ENCODE measurements around the gene SDF2. TPM values are rescaled to one million over a fixed set of nuclear protein-coding genes. Genes with fewer than 3 reads are reported as not detected.

The SDF2 gene
- total and polyA plus RNA-seq, 8 donors: 38.7 to 88.1 (median 44.5) TPM

GRCh38 chr17:28675980-28676379 lies 14.3 kb upstream of the SDF2 start:
- WGBS, 5 donors: 72 to 81% (median 78%) methylated on average over 7 of the region's 7 CpGs
- H3K36me3 ChIP-seq: peaks cover 93 to 100% (median 100%) of the 10 kb centered on the region in 4 donors
- peak in 1 of 2 donors; percentile 50 for DNase-seq

GRCh38 chr17:28675490-28675889 lies 13.8 kb upstream of the SDF2 start:
- peaks cover 92 to 100% (median 100%) of the 10 kb centered on the region in 4 donors for H3K36me3 ChIP-seq
- H3K4me3 ChIP-seq: no peak overlapping the region
- TF ChIP-seq POLR2A (IDR thresholded peaks at IDR 0.05) (no peak), CTCF (IDR thresholded peaks at IDR 0.05) (no peak), POLR2AphosphoS5 (IDR thresholded peaks at IDR 0.05) (no peak), EP300 (IDR thresholded peaks at IDR 0.05) (no peak)
- 44 to 71% (median 48%) methylated on average over 3 of the region's 3 CpGs for WGBS, 5 donors
- H3K27ac ChIP-seq: no peak overlapping the region
- intact Hi-C loops (cut with DNase I; ENCODE audit: low total_unique reads): no loop called here
- H3K4me1 ChIP-seq: no peaks in the 10 kb centered on the region
- no peak for DNase-seq
- no peaks in the 10 kb centered on the region for H3K9me3 ChIP-seq
- no peaks in the 10 kb centered on the region for H3K27me3 ChIP-seq

More at GRCh38 chr17:28675980-28676379, 14.3 kb upstream of the SDF2 start:
- no peaks in the 10 kb centered on the region for H3K27me3 ChIP-seq
- H3K4me1 ChIP-seq: no peaks in the 10 kb centered on the region
- H3K27ac ChIP-seq: no peak overlapping the region
- no peak for TF ChIP-seq EP300 (IDR thresholded peaks at IDR 0.05)
- peak in 1 of 7 experiments; percentile 24 for TF ChIP-seq CTCF (IDR thresholded peaks at IDR 0.05)
- TF ChIP-seq POLR2A (IDR thresholded peaks at IDR 0.05): no peak
- intact Hi-C loops (cut with DNase I; ENCODE audit: low total_unique reads): no loop called here
- no peak overlapping the region for H3K4me3 ChIP-seq
- H3K9me3 ChIP-seq: no peaks in the 10 kb centered on the region

- TF ChIP-seq POLR2A (IDR thresholded peaks at IDR 0.05) (no peak), CTCF (IDR thresholded peaks at IDR 0.05) (no peak), EP300 (IDR thresholded peaks at IDR 0.05) (no peak), POLR2AphosphoS5 (IDR thresholded peaks at IDR 0.05) (no peak)
- Histone ChIP-seq H3K9me3 (no peaks in the 10 kb centered on the region), H3K27ac (no peak overlapping the region), H3K4me1 (peaks cover 0 to 34% (median 22%) of the 10 kb centered on the region in 4 donors), H3K36me3 (peaks cover 45 to 93% (median 83%) of the 10 kb centered on the region in 4 donors), H3K4me3 (no peak overlapping the region), H3K27me3 (no peaks in the 10 kb centered on the region)
- intact Hi-C loops (cut with DNase I; ENCODE audit: low total_unique reads): no loop called here
- WGBS, 5 donors: 91 to 96% (median 95%) methylated on average over 1 of the region's 1 CpG
- DNase-seq: no peak
Observed at GRCh38 chr17:28669918-28670317, 8.2 kb upstream of the SDF2 start.

- H3K27me3 ChIP-seq: no peaks in the 10 kb centered on the region
- H3K36me3 ChIP-seq: peaks cover 24 to 72% (median 63%) of the 10 kb centered on the region in 4 donors
- TF ChIP-seq EP300 (IDR thresholded peaks at IDR 0.05) (no peak), CTCF (IDR thresholded peaks at IDR 0.05) (no peak), POLR2A (IDR thresholded peaks at IDR 0.05) (no peak), POLR2AphosphoS5 (IDR thresholded peaks at IDR 0.05) (no peak)
- WGBS, 5 donors: 82 to 100% (median 86%) methylated on average over 1 of the region's 1 CpG
- intact Hi-C loops (cut with DNase I; ENCODE audit: low total_unique reads): no loop called here
- H3K27ac ChIP-seq: no peak overlapping the region
- no peaks in the 10 kb centered on the region for H3K9me3 ChIP-seq
- no peak overlapping the region for H3K4me3 ChIP-seq
- peaks cover 13 to 54% (median 42%) of the 10 kb centered on the region in 4 donors for H3K4me1 ChIP-seq
- DNase-seq: no peak
Observed at GRCh38 chr17:28667870-28668269, 6.2 kb upstream of the SDF2 start.

All from stomach (tissue), 9 donors.